Cerebellar nuclear complex (tissue), 1 donor: ENCODE measurements around the gene CARM1.
"Not testable (repeated sequence)": the region's sequence is repeated elsewhere in the genome, so short reads cannot be mapped to it uniquely, and the experiment has no call there.

Experiments used
- DNase-seq, 2 experiments: peaks; one replicate each; lab custom pipeline; 2025; lab: John Stamatoyannopoulos, UW

Gene CARM1

DNA sequence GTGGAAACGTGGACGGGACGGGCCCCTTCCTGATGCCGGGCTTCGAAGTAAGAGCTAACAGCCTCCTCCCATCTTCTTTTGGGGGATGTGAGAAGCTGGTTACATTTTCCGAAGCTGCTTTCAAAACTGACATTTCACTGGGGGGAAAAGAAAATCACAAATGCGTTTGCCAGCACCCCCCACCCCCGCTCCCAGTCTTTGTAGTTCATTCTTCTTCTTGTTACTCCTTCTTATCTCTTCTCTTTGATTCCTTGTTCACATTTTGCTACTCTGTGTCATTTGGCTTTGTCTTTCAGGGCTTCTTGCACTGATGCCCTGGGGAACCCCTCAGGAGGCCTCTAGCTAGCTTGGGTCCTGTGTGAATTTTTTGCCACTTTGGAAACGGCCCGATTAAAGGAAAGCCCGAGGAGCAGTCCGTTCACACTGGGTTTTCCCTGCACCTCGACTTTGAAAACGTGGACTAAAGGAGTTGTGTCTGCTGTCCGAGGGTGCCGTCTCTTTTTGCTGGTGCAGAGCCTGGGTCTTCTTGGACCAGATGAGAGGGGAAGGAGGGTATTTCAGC, 1.3 kb downstream of the CARM1 start:
- DNase-seq = no peak

DNA sequence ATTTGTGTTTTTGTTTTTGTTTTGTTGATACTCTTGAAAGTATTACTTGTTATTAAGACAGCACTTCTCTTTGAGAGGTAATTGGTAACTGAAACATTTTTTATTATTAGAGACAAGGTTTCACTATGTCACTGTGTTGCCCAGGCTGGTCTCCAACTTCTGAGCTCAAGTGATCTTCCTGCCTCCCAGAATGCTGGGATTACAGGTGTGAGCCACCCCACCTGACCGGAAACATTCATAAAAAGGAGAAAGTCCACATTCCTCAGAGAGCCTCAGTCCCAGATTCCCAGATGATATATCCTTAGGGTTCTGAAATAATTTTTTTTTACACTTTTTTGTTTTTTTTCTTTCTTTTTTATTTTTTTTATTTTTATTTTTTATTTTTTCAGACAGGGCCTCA, 2.7 kb downstream of the CARM1 start:
- DNase-seq = no peak

DNA sequence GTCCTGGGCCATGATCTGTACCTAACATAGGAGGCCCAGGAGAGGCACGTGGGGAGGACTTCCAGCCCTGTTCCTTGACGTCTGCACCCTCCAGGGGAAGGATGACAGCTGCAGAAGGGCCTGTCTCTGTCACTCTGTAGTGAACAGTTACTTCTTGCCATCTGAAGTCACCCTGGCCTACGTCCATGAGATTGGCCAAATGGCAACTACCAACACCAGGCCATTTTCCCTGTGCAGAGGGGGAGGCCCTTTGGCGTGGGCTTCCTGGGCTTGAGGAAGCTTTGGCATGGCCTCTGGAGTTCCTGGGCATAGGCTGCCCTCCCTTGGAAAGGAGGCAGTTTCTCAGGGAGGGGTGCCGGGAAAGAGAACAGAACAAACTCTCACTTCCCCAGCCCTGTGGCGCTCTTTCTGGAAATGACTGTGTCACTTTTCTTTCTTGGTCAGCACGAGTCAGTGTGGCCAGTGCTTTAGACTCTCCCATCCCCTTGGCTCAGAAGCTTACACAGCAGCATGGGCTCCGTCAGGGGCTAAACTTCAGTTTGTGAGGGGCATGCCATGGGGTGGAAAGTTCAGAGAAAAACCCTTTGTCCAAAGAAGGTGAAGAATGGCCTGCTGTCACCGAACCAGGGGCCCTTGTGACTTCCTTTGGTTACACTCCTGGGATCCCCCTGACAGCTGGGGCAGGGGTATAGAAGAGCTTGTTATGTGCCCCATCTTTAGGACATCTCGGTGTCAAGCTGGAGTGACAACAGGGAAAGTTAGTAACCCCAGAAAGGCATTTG, 5.3 kb downstream of the CARM1 start:
- DNase-seq = no peak

- DNase-seq = not testable (repeated sequence)
Measured at GRCh38 chr19:10877608-10878007, 6.3 kb downstream of the CARM1 start.

GRCh38 chr19:10878253-10878652, 6.9 kb downstream of the CARM1 start:
- DNase-seq = no peak

GRCh38 chr19:10881403-10882107, 10.2 kb downstream of the CARM1 start:
- DNase-seq = no peak

DNA sequence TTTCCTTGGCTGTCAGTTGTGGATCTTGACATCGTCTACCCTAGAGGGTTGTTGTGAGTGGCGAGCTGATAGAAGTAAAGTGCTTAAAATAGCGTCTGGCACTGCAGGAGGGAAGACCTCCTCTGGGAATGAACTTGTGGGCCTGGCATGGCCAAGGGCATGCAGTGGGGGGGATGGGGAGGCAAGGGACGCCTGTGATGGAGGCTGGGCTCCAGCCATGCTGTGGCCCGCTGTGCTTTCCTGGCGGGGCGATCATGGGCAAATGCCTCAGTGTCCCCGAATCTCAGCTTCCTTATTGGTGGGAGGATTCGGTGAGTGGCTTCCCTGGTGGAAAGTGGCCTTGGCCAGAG, 10.7 kb downstream of the CARM1 start:
- DNase-seq = no peak

- DNase-seq = no peak
Measured at GRCh38 chr19:10884274-10884673, 12.9 kb downstream of the CARM1 start.

DNA sequence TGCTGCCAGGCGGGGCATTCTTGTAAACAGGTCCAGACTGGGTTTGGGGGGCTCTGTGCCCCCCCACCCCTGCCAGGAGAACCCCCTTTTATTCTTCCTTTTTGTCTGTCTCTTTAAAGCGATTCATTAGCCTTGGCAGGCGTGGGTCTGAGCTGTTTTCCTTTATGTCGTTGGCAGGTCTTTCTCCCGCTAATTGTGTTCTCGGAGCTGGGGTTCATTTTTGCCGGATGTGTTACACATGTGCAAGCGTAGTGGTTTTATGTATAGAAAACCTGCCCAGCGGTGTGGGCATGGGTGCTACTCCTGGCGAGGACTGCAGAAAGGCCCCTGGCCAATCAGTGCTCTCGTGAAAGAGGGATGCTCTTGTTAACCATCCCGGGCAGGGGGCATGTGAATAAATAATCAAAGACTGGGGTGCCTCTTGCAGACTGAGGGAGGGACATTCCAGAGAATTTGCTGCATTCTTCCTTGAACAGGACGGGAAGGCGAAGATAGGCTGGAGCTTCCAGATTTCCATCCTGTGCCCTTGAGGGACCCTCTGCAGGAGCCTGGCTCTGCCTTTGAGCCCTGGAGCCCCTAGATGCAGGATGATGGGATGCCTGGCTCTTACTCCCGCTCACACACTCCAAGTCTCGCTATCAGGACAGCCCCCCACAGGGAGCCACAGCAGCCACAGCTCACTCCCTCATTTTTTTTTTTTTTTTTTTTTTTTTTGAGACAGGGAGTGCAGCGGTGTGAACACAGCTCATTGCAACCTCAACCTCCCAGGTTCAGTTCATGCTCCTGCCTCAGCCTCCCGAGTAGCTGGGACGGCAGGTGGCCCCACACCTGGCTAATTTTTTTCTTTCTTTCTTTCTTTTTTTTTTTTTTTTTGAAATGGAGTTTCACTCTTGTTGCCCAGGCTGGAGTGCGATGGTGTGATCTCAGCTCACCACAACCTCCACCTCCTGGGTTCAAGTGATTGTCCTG, 14.1 kb downstream of the CARM1 start:
- no peak for DNase-seq

DNA sequence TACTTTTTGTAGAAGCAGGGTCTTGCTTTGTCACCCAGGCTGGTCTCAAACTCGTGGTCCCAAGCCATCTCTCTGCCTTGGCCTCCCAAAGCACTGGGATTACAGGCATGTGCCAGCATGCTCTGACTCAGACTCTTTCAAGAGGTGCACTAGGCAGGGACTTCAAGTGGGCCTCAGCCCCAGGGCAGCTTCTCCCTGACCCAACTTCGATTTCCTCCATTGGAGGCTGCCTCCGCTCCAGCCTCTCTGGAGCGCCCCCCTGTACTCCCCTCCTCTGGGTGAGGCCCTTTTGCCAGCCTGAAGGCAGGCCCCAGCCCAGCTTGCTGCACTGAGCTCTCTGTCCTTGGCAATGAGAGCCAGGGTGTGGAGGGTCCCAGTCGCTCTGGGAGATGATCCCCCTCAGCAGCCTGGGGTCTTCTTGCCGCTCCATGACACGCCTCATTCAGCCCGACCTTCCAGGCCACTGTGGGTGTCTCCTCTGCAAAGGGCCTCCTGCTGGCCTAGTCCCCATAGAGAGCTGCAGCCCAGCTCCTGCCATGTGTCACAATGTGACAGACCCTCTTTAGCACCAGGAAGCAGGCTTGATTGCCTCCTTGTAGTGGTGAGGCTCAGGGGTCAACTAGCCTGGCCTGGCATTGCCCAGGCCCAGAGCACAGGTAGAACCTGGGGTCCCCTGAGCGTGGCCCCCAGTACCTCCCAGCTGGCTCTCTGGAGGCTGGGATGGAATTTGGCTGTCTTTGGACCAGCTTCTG, 16.4 kb downstream of the CARM1 start:
- DNase-seq = no peak

GRCh38 chr19:10888421-10888866, 17.1 kb downstream of the CARM1 start:
- no peak for DNase-seq

- no peak for DNase-seq
Measured at GRCh38 chr19:10889880-10890279, 18.5 kb downstream of the CARM1 start.

DNA sequence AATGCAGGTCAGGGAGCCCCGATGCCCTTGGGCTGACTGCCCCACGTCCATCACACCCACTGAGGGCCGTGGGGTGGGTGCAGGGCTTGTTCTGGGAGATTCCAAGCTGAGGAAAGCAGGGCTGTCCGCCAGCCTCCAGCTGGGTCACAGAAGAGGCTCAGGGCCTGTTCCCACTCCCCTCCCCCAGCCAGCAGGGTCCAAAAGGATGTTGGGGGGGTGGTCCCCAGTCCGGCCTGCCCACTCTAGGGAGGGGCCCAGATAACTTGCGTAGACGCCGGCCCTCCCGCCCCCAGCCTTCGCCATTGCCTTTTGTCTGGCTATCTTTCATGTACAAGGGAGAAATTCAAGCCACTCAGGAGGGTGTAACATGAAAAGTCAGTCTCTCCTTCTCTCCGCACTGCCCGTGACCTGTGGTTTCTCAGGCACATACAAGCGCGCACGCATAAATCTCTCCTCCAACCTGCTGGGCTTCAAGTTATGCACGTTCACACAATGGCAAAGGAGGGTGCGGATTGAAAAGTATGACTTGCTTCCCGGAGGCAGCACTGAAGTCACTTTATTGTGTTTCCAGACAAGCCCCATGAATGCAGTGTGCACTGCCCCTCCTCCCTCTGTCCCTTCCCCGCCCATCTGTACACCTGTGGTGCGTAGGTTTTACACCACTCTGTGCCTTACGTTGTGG, 20.2 kb downstream of the CARM1 start:
- no peak for DNase-seq

GRCh38 chr19:10892256-10892655, 20.9 kb downstream of the CARM1 start:
- no peak for DNase-seq

DNA sequence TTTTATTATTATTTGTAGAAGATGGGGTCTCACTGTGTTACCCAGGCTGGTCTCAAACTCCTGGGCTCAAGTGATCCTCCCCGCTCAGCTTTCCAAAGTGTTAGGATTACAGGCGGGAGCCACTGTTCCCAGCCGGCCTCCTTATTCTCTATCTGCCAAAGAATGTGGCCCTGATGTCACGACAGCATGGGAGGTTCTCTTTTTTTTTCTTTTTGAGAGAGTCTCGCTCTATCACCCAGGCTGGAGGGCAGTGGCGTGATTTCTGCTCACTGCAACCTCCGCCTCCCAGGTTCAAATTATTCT, 23.5 kb downstream of the CARM1 start:
- DNase-seq = no peak

DNA sequence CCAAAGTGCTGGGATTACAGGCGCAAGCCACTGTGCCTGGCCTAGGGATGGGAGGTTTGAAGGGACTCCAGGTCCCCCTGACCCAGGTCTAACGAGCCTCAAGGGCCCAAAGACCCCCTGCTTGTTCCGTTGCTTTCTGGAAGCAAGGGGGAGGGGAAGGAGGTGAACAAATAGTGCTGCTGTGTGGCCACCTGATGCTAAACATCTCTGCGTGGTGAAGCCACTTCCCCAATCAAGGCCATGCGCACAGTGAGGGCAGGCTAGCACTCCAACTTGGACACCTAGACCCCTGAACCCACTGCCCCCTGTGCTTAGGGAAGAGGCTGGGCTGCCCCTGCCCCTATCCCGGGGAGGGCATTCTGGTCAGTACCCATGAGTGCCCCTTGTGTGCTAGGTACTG, 24.0 kb downstream of the CARM1 start:
- no peak for DNase-seq

DNA sequence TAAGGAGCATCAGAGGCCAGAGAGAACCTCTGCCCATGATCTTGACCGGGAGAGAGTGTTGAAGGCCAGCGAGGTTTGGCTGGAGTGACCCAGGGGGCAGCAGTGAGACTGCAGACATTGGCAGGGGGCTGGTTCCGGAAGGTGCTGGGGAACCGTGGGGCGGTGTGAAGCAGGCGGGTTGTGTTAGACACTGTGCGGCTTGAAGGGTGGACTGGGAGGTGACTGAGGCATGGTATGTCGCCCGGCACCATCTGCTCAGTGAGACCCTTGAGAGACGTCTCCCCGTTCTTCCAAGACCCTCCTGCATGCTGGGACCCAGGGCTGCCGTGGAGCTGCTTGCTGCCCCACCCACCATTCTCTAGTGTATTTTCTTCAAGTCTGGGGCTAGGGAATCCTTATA, 24.6 kb downstream of the CARM1 start:
- DNase-seq = no peak

DNA sequence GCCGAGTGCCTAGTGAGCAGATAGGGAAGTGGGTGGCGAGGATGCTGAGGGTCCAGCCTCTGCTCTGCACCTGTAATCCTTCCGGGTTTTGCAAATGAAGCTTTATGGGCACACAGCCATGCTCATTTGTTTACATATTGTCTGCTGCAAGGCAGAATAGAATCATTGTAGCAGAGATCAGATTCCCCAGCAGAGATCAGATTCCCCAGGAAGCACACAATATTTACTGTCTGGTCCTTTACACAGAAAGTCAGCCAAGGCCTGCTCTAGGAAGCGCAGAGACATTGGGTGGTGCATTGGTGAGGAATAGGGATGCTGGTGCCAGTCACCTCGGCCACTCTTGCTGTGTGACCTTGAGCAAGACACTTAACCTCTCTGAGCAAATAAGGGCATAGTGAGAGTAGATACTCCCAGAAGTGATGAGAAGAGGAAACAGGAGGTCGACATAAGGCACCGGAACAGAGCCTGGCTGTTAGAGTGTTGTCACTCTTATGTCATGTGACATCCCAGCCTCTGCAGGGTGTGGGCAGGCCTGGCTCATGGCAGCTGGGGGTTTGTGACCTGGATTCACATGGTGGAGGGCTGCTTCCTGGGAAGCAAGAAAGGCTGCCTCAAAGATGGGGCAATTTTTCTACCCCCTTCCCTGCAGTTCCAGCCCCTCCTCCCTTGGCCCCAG, 25.6 kb downstream of the CARM1 start:
- DNase-seq = no peak

GRCh38 chr19:10898633-10899032, 27.3 kb downstream of the CARM1 start:
- no peak for DNase-seq

DNA sequence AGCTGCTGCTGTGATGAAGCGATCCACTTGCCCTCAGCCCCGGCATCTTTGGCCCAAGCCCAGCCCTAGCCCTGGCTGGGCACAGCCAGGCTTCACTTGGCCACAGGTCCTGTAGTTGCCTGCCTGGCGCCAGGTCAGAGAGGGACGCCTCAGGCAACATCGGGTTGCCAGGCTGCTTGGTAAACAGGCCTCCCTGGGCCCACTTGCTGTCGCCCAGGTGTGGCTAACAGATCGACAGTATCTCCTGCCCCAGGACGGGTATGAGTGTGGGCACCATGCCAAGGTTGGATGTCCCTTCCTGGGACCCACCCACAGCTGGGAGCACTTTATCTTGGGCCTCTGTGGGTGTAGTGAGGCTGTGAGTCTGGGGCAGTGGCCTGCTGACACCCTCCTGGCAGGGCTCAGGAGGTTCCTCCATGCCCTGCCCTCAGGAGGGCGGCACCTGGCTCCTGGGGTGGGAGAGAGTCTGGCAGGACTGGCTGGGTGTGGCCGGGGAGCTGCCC, 27.8 kb downstream of the CARM1 start:
- peak in 1 of 2 experiments; percentile 53 for DNase-seq
